PC-3 (cell line): ENCODE results near the gene VPS33B. TPM values are rescaled to one million over a fixed set of nuclear protein-coding genes. Genes with fewer than 3 reads are reported as not detected.

Experiments used
- ATAC-seq: fragments of 200-7000 bp; cut with Tn5 transposase; 2 replicates; pipeline ENCODE4 v1.9.1; 2020; ENCODE audit warnings: mild to moderate bottlenecking, moderate library complexity
- BruUV-seq: library from RNA; stranded (reverse); fragments of 400-500 nt; replicated peaks from 2 replicates; lab custom pipeline; 2021; lab: Mats Ljungman, UMichigan
- CTCF ChIA-PET: fragments of 300-600 bp; sonication (Branson Sonifier 250); formaldehyde crosslinking; loops from one replicate; lab custom pipeline; 2022; ENCODE audit warnings: antibody characterized with exemption; lab: Charles Lee
- POLR2A ChIA-PET: fragments of 300-600 bp; sonication (Branson Sonifier 250); formaldehyde crosslinking; loops from one replicate; lab custom pipeline; 2022; ENCODE audit warnings: antibody characterized with exemption; ENCODE audit not compliant: unreplicated experiment; lab: Charles Lee
- DNase-seq: peaks from one replicate; pipeline ENCODE4 v3.0.0-alpha.2; 2015
- H2AFZ ChIP-seq: fragments of 300-600 bp; sonication (generic); 2 replicates; pipeline ENCODE4 v1.6.0; 2016; ENCODE audit warnings: antibody characterized with exemption, low read length
- H3F3A ChIP-seq: fragments of 300-600 bp; sonication (generic); one replicate; pipeline ENCODE4 v1.6.0; 2017; ENCODE audit warnings: antibody characterized with exemption, low read length, control low read depth, mild to moderate bottlenecking; ENCODE audit not compliant: unreplicated experiment
- H3K27ac ChIP-seq: fragments of 300-600 bp; sonication (generic); 2 replicates; pipeline ENCODE4 v1.5.1; 2016; ENCODE audit warnings: mild to moderate bottlenecking, low read length
- H3K27me3 ChIP-seq: fragments of 300-600 bp; sonication (generic); 2 replicates; pipeline ENCODE4 v1.6.1; 2016; ENCODE audit warnings: low read length, mixed read lengths
- H3K36me3 ChIP-seq: fragments of 300-600 bp; sonication (generic); 2 replicates; pipeline ENCODE4 v1.6.1; 2016; ENCODE audit warnings: low read depth, mixed run types, low read length, mixed read lengths
- H3K4me1 ChIP-seq: fragments of 300-600 bp; sonication (generic); 2 replicates; pipeline ENCODE4 v1.5.1; 2016; ENCODE audit warnings: low read length; ENCODE audit not compliant: insufficient read depth
- H3K4me2 ChIP-seq: fragments of 300-600 bp; sonication (generic); 2 replicates; pipeline ENCODE4 v1.6.0; 2016; ENCODE audit warnings: low read length
- H3K4me3 ChIP-seq: fragments of 300-600 bp; sonication (generic); 2 replicates; pipeline ENCODE4 v1.5.1; 2016; ENCODE audit warnings: mild to moderate bottlenecking, low read length, mixed read lengths
- H3K79me2 ChIP-seq: fragments of 300-600 bp; sonication (generic); 2 replicates; pipeline ENCODE4 v1.6.1; 2017; ENCODE audit warnings: low read length, mixed read lengths
- H3K9ac ChIP-seq: fragments of 300-600 bp; sonication (generic); 2 replicates; pipeline ENCODE4 v1.6.0; 2016; ENCODE audit warnings: mild to moderate bottlenecking, low read length
- H3K9me2 ChIP-seq: fragments of 300-600 bp; sonication (generic); replicated peaks from 2 replicates; pipeline ENCODE4 v1.6.1; 2016; ENCODE audit warnings: mixed run types, low read length, mixed read lengths
- H3K9me3 ChIP-seq: fragments of 300-600 bp; sonication (generic); 2 replicates; pipeline ENCODE4 v1.6.1; 2016; ENCODE audit warnings: low read length, mixed read lengths
- H4K20me1 ChIP-seq: fragments of 300-600 bp; sonication (generic); 2 replicates; pipeline ENCODE4 v1.6.1; 2016; ENCODE audit warnings: low read length, mixed read lengths
- EZH2 ChIP-seq: fragments of 300-600 bp; sonication (generic); IDR thresholded peaks from one replicate; pipeline ENCODE4 v1.6.1; 2017; ENCODE audit warnings: antibody characterized with exemption, mild to moderate bottlenecking, low read length; ENCODE audit not compliant: unreplicated experiment
- EZH2phosphoT487 ChIP-seq: fragments of 300-600 bp; sonication (generic); IDR thresholded peaks from 2 replicates; pipeline ENCODE4 v1.6.1; 2018; ENCODE audit warnings: mild to moderate bottlenecking, antibody characterized with exemption, low read length, borderline replicate concordance
- intact Hi-C: fragments of 100-400 bp; cut with micrococcal nuclease; formaldehyde crosslinking; loops from 2 replicates; pipeline ENCODE4 v1.9.0; 2023
- total RNA-seq: library from RNA; depleted of rRNA; stranded (reverse); fragments of >200 nt; gene quantifications from 2 replicates; pipeline ENCODE4 v1.2.3, GENCODE V29; 2014
- TF ChIP-seq, protein P1 (sequence below): fragments of 300-600 bp; sonication (generic); conservative IDR thresholded peaks from 2 replicates; pipeline ENCODE4 v1.5.1; 2017; ENCODE audit warnings: antibody characterized with exemption, low read depth, mild to moderate bottlenecking, low read length

VPS33B gene
- total RNA-seq, 1 experiment from 2014 or later, result 8.0 TPM

DNA sequence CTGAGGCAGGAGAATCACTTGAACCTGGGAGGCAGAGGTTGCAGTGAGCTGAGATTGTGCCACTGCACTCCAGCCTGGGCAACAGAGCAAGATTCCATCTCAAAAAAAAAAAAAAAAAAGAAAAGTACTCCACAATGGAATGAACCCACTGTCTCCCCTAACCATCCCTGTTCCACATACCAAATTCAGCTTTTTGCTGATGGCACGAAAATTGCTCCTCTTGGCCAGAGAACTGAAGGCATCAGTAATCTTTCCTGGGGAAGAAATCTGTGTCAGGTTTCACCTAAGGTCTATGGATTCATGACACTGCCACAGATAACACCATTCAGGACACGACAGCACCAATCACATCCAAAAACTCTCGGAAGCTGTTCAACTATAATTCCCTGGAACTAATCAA is 21.2 kb downstream of the VPS33B start:
- Histone ChIP-seq H3K9me3 (no peaks in the 10 kb centered on the region), H3K4me1 (no peaks in the 10 kb centered on the region), H3K36me3 (peaks cover 23% of the 10 kb centered on the region), H3K4me2 (no peak overlapping the region), H3K9me2 (no peaks in the 10 kb centered on the region), H3K27ac (no peak overlapping the region), H3K9ac (no peak overlapping the region), H3K27me3 (no peaks in the 10 kb centered on the region), H3F3A (no peaks in the 10 kb centered on the region), H2AFZ (no peak overlapping the region), H4K20me1 (no peaks in the 10 kb centered on the region), H3K4me3 (no peak overlapping the region), H3K79me2 (peaks cover 1% of the 10 kb centered on the region; the same call in 1 of the 2 replicates)
- TF ChIP-seq EZH2phosphoT487, result no peak
- ChIA-PET POLR2A (no interaction called here), CTCF (no interaction called here)
- intact Hi-C loops, result no loop called here
- ATAC-seq (no peak), DNase-seq (no peak)
- BruUV-seq, result no TSS peak

DNA sequence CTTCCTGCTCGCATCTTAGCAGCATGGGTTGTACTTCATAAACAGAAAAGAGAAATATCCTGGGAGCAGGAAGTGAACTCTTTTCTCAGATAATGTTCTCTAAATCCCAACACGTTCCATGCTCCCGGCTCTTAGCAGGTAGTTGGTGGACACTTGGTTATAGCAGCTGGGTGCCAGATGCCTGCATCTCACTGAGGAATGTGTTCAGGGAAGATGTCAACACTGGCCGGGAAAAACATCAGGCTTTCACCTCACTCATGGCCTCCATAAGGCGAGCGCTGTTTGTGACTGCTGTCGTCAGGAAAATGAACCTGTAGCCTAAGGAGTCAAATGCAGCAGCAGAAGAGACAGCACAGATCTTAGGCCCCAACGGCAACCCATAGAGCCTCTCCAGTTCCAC is 23.7 kb downstream of the VPS33B start:
- Histone ChIP-seq H3K4me2 (no peak overlapping the region), H3K9me2 (no peaks in the 10 kb centered on the region), H3K79me2 (peaks cover 20% of the 10 kb centered on the region), H3K4me3 (no peak overlapping the region), H3K36me3 (peaks cover 23% of the 10 kb centered on the region), H3F3A (no peaks in the 10 kb centered on the region), H4K20me1 (no peaks in the 10 kb centered on the region), H3K9ac (no peak overlapping the region), H3K27me3 (no peaks in the 10 kb centered on the region), H2AFZ (no peak overlapping the region), H3K9me3 (no peaks in the 10 kb centered on the region), H3K4me1 (no peaks in the 10 kb centered on the region), H3K27ac (no peak overlapping the region)
- no peak for DNase-seq
- ChIA-PET CTCF (no interaction called here), POLR2A (no interaction called here)
- TF ChIP-seq, protein P1, sequence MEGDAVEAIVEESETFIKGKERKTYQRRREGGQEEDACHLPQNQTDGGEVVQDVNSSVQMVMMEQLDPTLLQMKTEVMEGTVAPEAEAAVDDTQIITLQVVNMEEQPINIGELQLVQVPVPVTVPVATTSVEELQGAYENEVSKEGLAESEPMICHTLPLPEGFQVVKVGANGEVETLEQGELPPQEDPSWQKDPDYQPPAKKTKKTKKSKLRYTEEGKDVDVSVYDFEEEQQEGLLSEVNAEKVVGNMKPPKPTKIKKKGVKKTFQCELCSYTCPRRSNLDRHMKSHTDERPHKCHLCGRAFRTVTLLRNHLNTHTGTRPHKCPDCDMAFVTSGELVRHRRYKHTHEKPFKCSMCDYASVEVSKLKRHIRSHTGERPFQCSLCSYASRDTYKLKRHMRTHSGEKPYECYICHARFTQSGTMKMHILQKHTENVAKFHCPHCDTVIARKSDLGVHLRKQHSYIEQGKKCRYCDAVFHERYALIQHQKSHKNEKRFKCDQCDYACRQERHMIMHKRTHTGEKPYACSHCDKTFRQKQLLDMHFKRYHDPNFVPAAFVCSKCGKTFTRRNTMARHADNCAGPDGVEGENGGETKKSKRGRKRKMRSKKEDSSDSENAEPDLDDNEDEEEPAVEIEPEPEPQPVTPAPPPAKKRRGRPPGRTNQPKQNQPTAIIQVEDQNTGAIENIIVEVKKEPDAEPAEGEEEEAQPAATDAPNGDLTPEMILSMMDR, result no peak
- no peak for TF ChIP-seq EZH2phosphoT487
- TF ChIP-seq EZH2, result no peak
- intact Hi-C loops, result no loop called here
- ATAC-seq, result no peak
- no TSS peak for BruUV-seq

DNA sequence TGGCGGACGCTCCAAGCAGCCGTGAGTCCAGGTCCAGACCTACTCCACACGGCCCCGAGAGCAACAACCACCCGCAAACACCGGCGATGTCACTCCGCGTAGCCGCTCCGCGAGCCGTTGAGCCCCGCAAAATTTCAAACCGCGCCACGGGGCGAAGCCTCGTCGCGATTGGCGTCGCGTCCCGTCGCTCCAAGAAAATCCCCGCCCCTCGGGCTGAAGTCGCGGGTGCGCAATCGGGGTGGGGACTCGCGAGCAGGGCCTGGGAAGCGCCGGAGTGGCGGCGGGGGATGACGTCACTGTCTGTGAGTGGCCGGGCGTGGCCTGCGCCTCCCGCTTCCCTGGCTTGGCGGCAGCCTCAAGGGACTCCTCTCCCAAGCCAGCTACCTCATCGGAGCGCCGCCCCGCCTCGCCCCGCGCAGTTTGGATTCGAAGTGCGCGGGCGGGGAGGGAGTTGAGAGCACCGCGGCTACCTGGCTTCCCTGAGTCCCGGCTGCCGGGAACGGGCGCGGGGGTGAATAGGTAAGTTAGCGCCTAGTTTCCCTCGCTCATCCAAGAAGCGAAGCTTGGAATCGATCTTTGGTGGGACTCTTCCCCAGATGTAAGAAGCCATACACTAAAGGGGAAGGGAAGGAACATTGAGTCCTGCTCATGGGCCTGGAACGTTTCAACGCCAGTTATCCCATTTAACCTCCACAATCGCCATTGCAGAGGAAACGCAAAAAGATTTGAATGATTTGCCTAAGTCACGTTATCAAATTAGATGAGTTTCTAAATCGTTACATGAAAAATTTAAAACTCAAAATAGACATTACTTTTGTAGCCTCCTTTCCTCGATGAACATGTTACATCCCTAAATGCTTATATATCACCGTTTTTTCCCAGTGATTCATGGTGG is 27.7 kb downstream of the VPS33B start, which contains the start of gene PRC1:
Gene PRC1, minus strand, starts transcription at position 119 of the 895 bp plus-strand sequence. Its CDS starts 118 bp downstream, at position 1.
- H3K4me1 ChIP-seq, result peaks cover 5% of the 10 kb centered on the region; the same call in 1 of the 2 replicates
- peak within 1 kb of the TSS; percentile 92 for H3K4me2 ChIP-seq
- H3K27ac ChIP-seq, result peak within 1 kb of the TSS; percentile 58
- peak within 1 kb of the TSS; percentile 72 for H3K4me3 ChIP-seq
- no peak for TF ChIP-seq EZH2
- TF ChIP-seq, protein P1, result no peak
- TF ChIP-seq EZH2phosphoT487, result no peak
- no peaks in the 10 kb centered on the region for H3K27me3 ChIP-seq
- CTCF ChIA-PET, result no interaction called here
- peak within 1 kb of the TSS; percentile 91 for H2AFZ ChIP-seq
- TSS peak; percentile 88 for BruUV-seq
- H3K9me2 ChIP-seq, result no peaks in the 10 kb centered on the region
- H3K9ac ChIP-seq, result peak within 1 kb of the TSS; percentile 94
- POLR2A ChIA-PET, result interaction anchor here (1.0 kb wide), 1 partner anchor 46 kb away, joined by 4 read pairs; no protein-coding TSS in a partner anchor
- intact Hi-C loops, result loop anchor here (5.0 kb wide), 2 partner anchors 37 to 62 kb away; partner anchors contain the start of gene HDDC3
- H3K79me2 ChIP-seq, result peaks cover 60% of the 10 kb centered on the region
- no peaks in the 10 kb centered on the region for H3K9me3 ChIP-seq
- peaks cover 10% of the 10 kb centered on the region for H3K36me3 ChIP-seq
- no peaks in the 10 kb centered on the region for H3F3A ChIP-seq
- DNase-seq (peak; percentile 99), ATAC-seq (peak; percentile 96)
- no peaks in the 10 kb centered on the region for H4K20me1 ChIP-seq
